NCI-H345 treated with DMSO at 0.1 percent for 48 hours (cell line): ENCODE data around the gene LAPTM5.

ENCODE experiments used
- DNase-seq: peaks from one replicate; lab custom pipeline; 2025; ENCODE audit not compliant: unreplicated experiment; lab: John Stamatoyannopoulos, UW

Gene LAPTM5

GRCh38 chr1:30758121-30758688 is 631 bp upstream of the LAPTM5 start:
- DNase-seq = no peak

- DNase-seq = no peak
These were observed 826 bp downstream of the LAPTM5 start for GRCh38 chr1:30756545-30757351.

DNA sequence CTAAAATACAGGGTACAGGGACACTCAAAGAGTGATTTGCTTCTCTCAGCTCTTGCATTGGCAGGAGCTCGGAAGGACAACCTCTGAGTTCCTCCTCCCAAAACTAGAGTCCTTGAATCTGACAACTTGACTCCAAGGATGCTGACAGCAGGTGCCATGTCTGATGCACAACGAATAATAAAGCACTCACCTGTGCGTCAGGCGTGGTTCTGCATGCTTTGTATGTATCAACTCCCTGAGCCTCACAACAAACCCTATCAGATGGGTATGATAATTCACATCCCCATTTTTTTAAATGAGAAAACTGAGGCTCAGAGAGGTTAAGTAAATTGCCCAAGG is 1.4 kb downstream of the LAPTM5 start:
- DNase-seq = no peak

GRCh38 chr1:30755746-30756145 is 1.8 kb downstream of the LAPTM5 start:
- no peak for DNase-seq

- DNase-seq = no peak
These were observed 2.2 kb downstream of the LAPTM5 start for GRCh38 chr1:30755334-30755733.

- DNase-seq = no peak
These were observed 2.8 kb downstream of the LAPTM5 start for GRCh38 chr1:30754684-30755171.

DNA sequence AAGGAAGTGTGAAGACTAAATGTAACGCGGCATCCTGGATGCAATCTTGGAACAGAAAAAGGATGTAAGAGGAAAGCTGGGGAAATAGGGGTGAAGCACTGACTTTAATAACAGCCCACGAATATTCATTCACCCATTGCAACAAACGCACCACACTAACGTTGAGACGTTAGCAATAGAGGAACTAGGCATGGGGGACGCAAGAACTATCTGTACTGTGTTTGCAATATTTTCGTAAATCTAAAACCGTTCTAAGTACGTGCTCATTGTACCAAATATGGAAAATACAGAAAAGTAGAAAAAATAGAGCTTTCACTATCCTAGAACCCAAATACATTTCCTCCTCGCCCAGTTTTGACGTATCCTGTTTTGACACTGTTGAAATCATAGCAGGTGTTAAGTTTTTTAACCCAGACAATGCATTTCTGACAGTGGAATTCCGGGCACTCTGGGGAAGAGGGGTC is 3.9 kb downstream of the LAPTM5 start:
- DNase-seq = no peak

DNA sequence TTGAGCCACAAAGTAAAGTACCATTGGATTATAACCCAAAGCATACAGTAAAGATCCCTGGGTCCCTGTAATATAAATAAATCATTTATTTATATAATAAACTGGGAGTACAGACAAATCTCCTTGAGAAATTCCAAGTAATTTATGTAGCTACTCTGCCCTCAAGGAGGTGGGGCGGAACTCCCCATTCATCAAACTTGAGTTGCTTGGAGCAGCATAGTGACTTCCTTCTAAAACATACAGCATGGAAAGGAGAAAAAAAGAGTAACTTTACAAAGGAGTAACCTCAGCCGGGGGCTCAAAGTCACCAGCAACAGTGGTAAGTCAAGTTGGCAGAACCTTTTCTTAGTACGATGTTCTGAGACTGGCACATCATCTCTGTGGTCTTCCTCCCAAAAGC is 4.5 kb downstream of the LAPTM5 start:
- no peak for DNase-seq

GRCh38 chr1:30752651-30752908 is 5.0 kb downstream of the LAPTM5 start:
- no peak for DNase-seq

GRCh38 chr1:30751830-30752650 is 5.5 kb downstream of the LAPTM5 start:
- DNase-seq = no peak

DNA sequence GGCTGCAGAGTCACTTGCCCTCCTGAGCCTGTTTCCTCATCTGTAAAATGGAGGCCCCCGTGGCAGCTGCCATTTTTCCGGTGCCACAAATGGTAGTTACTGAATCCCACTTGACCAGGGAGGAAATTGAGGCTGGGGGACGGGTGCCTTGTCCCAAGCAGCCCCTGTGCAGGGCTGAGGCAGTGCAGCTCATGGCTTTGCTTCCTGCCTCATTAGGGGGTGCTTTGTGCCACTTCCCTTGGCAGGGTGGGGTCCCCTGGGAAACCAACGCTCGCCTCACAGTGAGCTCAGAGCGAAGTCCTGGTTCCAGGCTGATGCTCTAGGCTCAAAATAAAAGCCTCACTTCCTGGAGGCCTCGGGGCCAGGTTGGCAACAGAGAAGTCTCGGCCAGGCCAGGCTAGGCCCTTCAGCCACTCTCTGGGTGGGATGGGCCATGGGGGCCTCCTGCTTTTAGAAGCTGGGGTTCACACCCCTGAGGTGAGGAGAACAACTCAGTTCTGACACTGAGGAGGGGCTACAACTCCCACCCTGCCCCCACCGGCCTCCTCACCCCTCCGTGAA is 6.8 kb downstream of the LAPTM5 start:
- no peak for DNase-seq

GRCh38 chr1:30749691-30750583 is 7.6 kb downstream of the LAPTM5 start:
- no peak for DNase-seq

DNA sequence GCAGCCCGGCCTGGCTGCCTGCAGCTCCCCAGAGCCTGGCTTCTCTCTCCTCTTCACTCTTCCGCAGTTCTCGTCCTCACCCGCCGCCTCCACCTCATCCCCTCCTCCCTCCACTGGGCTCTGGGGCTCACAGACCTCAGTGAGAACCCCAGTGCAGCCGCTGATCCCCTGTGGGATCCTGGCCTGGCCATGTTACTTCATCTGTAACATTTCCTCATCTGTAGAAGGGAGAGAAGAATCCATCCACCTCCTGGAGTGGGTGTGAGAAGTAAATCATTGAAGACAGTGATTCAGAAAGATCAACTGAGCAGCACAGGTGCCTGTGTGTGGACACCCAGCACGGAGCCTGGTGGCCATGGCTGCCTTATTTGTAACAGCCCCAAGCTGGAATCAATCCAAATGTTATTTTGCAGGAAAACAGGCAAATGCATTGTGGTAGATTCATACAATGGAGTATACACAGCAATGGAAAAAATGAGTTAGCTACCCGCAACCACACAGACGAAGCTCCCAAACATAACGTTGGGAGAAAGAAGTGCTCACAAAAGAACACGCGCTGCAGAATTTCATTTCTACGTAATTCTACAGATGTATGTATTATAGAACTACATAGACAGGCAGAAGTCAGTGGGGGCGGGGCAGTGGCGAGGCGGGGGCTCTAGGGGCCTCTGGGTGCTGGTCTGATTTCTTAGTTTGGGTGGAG is 8.7 kb downstream of the LAPTM5 start:
- no peak for DNase-seq

DNA sequence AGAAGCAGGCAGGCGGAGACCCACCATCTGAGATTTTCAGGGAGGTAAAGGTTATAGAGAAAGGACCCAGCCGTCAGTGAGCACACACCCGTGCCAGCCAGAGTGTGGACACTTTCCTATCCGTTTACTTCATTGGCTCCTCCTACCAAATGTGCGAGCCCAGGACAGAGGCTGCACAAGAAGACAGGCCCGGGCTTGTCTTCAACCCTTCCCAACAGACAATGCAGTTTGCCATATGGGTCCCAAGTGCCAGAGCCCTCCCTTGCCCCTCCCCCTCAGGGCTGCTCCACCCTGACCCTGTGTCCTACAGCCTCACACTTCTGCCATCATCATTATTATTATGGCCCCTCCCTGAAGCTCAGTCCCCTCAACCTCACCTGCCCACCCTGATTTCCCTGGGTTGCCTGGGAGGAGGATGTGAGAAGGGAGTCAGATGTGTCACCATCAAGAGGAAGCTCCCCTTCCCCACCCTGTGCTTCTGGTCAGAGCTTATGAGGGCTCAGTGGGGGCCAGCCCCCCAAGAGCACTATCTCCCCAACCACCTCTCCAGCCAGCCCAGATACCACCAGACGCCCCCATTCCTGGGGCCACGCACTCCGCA is 9.4 kb downstream of the LAPTM5 start:
- peak; percentile 55 for DNase-seq

DNA sequence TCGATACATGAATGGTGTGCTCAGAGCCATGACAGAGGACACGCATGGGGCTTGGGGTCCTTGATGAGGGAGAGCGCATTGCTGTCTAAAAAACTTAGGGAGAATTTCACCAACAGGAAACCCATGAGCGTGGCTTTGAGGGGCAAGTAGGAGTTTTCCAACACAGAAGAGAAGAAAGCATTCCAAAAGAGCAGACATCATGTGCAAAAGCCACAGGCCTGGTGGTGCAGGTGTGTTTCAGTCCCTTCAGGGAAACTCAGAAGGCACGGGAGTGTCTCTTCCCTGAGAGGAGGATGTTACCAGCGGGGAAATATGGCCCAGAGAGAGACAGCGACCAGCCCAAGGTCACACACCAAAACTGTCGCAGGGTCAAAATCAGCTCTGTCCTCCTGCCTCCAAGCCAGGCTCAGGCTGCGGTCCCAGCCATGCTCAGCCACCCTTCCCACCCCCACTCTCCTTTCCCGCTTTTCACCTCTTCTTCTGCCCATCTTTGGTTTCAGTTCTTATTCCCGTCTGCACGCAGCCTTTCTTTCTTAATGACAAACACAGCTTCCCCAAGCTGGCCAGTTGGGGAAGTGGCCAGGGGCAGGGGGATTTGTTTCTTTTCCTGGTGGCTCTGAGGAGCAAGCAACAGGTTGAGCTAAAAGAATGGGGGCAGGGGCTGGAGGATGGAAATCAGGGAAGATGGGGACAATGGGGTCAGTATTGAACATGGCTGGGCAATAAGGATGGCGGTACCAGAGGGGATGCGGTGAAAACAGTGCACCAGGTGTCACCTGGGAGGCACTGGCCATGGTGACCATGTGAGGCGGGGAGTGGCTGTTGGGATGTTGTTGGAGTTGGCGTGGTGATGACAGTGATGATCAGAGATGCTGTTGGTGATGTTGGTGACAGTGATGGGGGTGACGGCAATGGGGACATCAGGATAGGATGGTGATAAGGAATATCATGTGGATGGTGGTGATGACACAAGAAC is 10.3 kb downstream of the LAPTM5 start:
- no peak for DNase-seq

DNA sequence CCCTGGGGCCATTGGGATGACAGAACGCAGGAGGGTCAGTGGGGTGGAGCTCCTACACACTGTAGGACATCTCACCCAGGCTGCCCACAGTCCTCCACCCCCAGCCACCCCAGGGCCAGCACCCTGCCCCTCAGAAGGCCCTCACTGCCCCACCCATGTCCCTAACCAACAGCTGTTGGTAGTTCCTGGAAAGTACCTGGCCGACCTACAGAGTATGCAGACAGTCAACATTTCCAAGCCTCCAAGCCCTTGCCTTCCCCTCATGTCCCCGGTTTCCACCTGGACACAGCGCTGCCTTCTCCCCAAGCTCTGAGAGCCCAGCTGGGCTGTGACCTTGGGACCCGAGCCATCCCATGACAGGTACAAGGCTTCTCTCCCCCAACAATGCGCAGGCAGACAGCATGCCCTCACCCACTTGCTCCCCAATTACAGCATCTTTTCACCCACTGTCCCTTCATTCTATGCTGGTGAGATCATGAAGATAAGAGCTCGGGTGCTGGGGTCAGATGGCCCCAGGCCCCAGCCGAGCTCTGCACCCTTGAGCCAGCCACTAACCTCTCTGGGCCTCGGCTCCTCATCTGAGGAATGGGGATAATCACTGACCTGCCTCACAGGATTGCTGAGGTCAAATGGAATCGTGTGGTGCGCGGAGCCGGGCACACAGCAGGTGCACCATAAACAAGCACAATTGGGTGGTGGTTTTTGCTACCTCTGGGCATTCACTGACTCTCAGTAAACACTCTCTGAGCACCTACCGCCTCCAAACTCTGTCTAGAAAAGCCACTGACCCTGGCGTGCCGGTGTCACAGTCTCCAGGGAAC is 11.2 kb downstream of the LAPTM5 start:
- DNase-seq = no peak

DNA sequence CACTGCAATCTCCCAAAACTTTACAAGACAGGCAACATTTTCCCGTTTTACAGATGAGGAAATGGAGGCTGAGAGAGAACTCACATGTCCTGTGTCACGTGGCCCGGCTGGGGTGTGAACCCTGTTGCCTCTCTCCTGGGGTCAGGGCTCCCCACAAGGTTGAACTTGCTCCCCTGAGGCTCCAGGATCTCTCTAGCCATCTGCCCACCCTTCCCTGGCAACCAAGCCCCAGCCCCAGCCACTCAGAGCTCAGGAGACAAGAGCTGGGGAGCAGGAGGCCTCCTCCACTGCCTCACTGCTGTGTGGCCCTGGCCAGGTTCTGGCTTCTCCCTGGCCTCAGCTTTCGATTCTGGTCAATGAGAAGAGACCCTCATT is 11.8 kb downstream of the LAPTM5 start:
- DNase-seq = no peak
